ENCODE results near the gene TPM4.

DNA sequence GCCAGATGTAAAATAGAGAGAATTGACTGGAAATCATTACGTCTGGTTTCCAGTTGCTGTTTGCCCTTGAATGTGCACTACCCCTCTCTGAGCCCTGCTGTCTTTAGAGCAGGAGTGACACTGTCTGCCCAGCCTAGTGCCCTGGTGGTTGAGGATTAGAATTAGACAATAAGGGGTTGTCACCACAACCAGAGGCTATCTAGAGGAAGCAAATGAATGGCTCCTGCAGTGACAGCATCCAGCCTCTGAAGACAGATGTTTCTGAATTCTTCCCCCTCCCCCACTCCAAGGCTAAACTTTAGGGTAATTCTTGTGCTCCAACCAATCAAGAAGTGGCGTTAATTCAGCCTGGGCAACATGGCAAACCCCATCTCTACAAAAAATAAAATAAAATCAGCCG lies 37.4 kb downstream of the TPM4 start:
- TF ChIP-seq, protein P1, sequence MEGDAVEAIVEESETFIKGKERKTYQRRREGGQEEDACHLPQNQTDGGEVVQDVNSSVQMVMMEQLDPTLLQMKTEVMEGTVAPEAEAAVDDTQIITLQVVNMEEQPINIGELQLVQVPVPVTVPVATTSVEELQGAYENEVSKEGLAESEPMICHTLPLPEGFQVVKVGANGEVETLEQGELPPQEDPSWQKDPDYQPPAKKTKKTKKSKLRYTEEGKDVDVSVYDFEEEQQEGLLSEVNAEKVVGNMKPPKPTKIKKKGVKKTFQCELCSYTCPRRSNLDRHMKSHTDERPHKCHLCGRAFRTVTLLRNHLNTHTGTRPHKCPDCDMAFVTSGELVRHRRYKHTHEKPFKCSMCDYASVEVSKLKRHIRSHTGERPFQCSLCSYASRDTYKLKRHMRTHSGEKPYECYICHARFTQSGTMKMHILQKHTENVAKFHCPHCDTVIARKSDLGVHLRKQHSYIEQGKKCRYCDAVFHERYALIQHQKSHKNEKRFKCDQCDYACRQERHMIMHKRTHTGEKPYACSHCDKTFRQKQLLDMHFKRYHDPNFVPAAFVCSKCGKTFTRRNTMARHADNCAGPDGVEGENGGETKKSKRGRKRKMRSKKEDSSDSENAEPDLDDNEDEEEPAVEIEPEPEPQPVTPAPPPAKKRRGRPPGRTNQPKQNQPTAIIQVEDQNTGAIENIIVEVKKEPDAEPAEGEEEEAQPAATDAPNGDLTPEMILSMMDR (IDR thresholded peaks at IDR 0.05): no peak
- no peak for TF ChIP-seq EZH2 (IDR thresholded peaks at IDR 0.05)
